Measurements from ENCODE around the gene LRRC28.

The LRRC28 gene

GRCh38 chr15:99305761-99306505 lies 54.7 kb downstream of the LRRC28 start:
- peak in 3 of 56 donors; percentile 7 to 11 (median 10) for DNase-seq

- DNase-seq = peak in 1 of 56 donors; percentile 13
Observed at GRCh38 chr15:99306694-99307338, 55.5 kb downstream of the LRRC28 start.

- no peak for DNase-seq
Observed at GRCh38 chr15:99307735-99308134, 56.5 kb downstream of the LRRC28 start.

DNA sequence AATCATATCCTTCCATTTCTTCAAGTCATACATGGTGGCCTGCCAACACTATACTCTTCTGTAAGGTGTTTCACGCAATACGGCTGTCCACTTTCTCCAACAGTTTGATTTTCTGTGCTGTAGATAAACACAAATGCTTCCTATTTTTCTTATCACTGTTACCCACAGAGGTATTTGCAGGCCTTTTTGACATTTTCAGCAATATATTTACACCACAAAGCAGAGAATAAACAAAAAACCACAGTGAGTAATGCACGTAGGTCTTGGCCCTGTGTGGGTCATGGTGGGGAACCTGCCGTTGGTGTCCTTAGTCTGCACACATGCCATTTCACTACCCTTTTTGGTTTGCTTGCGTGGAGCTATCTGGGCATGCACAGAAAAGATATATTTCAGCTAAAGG lies 59.5 kb downstream of the LRRC28 start:
- no peak for DNase-seq

GRCh38 chr15:99312228-99312627 lies 60.9 kb downstream of the LRRC28 start:
- DNase-seq = no peak

DNA sequence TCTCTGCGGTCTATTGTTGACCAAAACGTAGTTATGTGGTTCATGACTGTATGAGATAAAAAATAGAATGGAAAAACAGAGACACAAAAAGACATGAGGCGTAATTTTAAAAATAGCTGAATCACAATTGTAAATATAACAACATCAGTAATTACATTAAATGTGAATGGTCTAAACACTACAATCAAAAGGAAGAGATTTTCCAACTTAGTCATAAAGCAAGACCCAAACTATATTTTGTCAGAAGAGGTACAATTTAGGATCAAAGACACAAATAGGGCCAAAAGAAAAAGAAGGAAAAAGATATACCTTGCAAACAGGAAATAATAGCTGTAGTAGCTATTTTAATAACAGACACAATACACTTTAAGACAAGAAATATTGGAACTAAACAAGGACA lies 61.5 kb downstream of the LRRC28 start:
- no peak for DNase-seq

- DNase-seq = no peak
Observed at GRCh38 chr15:99315636-99316035, 64.4 kb downstream of the LRRC28 start.

GRCh38 chr15:99320374-99321215 lies 69.3 kb downstream of the LRRC28 start:
- DNase-seq = no peak

GRCh38 chr15:99321468-99321867 lies 70.2 kb downstream of the LRRC28 start:
- no peak for DNase-seq

DNA sequence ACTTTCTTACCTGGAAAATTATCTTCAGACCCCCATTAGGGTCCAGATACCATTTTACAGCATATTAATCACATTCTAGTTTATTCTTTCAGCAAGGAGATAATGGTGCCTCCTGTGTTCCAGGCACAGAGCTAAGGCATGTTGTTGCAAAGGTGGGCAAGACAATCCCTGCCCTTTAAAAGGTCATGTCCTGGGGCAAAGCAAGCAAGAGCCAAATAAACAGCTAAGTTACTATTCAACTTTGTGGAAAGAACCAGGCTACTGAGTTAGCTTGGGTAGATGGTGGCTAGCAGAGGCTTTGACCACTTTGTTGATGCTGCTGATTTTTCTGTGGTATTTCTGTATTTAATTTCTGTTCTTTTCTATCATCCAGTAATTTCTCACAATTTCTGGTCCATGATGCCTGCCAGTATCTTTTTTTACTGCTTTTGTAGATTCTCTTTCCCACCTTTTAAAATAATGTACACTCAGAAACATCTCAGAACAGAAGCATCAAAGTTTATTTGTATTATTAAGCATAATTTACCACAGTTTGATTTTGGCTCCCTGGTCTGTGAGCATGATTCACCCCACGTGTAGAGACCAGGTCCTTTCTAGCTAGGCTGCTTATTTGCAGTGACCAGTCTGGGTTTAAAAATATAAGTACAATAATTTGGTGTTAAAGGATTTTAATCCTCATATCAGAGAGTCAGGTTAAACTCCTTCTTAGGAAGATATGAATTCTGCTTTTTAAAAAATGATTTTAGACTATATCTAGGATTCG lies 71.5 kb downstream of the LRRC28 start:
- DNase-seq = no peak

DNA sequence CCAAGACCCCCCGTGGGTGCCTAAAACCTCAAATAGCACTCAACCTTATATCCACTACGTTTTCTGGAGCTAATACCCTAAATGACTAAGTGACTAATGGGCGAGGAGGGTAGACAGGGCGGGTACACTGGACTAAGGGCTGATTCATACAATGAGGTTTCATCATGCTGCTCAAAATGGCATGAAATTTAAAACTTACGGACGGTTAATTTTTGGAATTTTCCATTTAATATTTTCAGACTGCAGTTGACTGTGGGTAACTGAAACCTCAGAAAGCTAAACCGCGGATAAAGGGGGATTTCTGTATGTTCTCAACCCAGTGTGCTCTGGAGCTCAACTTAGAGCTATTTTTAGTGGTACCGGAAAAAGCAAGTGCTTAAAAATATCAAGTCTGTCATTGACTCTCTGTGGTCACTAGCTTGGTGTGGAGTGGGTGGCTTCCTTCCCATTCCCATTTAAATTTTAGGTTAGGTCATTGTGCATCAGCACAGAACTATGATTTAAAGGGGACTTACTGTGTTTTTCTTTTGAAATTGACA lies 72.9 kb downstream of the LRRC28 start:
- DNase-seq = no peak

DNA sequence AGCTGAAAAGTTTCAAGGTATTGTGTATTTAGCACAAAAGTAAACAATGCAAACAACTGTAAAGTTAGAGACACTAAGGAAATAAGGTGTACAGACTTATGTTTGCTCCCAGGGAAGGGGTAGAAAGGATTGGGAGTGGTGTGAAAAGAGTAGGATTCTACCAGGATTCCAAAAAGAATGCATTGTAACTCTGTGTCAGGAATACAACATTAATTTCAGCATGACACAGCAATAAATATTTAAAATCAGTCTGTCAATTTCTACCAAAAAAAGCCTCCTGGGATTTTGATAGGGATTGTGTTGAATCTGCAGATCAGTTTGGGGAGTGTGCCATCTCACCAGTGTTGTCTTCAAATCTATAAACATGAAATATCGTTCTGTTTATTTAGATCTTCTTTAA lies 73.4 kb downstream of the LRRC28 start:
- no peak for DNase-seq

GRCh38 chr15:99326235-99326634 lies 75.0 kb downstream of the LRRC28 start:
- no peak for DNase-seq

- DNase-seq = no peak
Observed at GRCh38 chr15:99328106-99329072, 77.1 kb downstream of the LRRC28 start.

DNA sequence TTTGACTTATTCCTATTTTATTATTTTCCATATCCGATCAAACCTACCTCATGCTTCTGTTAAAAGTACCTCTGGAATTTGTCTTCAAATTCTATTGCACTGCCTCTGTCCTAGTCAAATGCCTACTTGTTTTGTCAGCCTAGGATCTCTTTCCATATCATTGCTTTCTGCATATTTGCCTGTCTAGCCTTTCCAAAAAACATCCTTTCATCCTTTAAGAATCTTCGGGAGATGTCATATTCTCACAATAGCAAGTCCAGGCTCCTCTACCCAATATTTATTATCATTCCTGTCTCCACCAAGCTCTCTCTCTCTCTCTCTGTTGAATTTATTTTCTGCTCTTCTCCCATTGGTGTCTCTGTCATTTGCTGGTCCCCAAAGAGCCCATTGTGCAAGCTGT lies 80.1 kb downstream of the LRRC28 start:
- no peak for DNase-seq

GRCh38 chr15:99333413-99333812 lies 82.1 kb downstream of the LRRC28 start:
- no peak for DNase-seq

DNA sequence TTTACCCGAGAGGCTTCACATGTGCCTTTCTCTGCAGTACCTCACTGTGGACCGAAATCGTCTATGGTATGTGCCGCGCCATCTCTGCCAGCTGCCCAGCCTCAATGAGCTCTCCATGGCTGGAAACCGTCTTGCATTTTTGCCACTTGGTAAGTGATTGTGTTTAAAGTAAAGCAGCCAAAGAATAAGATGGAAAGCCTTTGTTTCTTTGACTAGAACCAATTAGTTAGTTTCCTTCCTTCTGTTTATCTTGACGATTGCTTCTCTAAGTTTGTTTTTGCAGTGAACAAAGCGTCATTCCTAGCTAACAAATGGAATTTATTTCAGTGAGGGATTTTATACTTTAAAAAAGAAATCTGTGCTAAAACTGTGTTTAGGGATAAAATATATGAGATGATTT lies 82.7 kb downstream of the LRRC28 start:
- no peak for DNase-seq

- no peak for DNase-seq
Observed at GRCh38 chr15:99335508-99335907, 84.2 kb downstream of the LRRC28 start.

- no peak for DNase-seq
Observed at GRCh38 chr15:99336794-99337193, 85.5 kb downstream of the LRRC28 start.

DNA sequence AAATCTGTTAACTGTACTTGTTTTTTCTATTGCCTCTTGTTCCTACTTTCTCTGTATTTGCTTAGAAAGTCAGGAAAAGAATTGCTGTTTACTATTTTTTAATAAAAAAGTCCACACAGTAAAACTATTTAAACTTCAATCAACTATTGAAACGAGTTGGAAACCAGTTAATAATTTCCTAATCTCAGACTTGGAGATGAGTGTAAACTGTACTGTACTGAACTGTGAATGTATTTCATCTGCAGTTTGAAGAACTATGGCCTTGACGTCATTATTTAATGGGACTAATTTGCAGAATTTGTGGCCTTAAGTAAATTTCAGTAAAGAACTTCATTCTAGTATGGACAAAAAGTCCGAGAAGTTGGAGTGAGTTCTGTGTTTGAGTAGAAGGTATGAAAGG lies 89.1 kb downstream of the LRRC28 start:
- no peak for DNase-seq

Data from nucleus accumbens (tissue), 56 donors.